GM12873 (cell line): Measurements from ENCODE around the gene NR6A1.

Experiments used
- TF ChIP-seq, protein P1 (sequence below): IDR thresholded peaks from 2 replicates; pipeline ENCODE4 v1.5.1; 2012; ENCODE audit warnings: low read depth, mild to moderate bottlenecking, moderate library complexity, low read length, control low read depth; ENCODE audit not compliant: insufficient read depth; ENCODE audit errors: missing control alignments

Gene NR6A1

GRCh38 chr9:124557895-124558294 is 213.2 kb downstream of the NR6A1 start:
- TF ChIP-seq, protein P1, sequence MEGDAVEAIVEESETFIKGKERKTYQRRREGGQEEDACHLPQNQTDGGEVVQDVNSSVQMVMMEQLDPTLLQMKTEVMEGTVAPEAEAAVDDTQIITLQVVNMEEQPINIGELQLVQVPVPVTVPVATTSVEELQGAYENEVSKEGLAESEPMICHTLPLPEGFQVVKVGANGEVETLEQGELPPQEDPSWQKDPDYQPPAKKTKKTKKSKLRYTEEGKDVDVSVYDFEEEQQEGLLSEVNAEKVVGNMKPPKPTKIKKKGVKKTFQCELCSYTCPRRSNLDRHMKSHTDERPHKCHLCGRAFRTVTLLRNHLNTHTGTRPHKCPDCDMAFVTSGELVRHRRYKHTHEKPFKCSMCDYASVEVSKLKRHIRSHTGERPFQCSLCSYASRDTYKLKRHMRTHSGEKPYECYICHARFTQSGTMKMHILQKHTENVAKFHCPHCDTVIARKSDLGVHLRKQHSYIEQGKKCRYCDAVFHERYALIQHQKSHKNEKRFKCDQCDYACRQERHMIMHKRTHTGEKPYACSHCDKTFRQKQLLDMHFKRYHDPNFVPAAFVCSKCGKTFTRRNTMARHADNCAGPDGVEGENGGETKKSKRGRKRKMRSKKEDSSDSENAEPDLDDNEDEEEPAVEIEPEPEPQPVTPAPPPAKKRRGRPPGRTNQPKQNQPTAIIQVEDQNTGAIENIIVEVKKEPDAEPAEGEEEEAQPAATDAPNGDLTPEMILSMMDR = no peak

- TF ChIP-seq, protein P1 = no peak
These were observed 216.1 kb downstream of the NR6A1 start for GRCh38 chr9:124555043-124555442.

- TF ChIP-seq, protein P1 = no peak
These were observed 217.4 kb downstream of the NR6A1 start for GRCh38 chr9:124553738-124554137.

DNA sequence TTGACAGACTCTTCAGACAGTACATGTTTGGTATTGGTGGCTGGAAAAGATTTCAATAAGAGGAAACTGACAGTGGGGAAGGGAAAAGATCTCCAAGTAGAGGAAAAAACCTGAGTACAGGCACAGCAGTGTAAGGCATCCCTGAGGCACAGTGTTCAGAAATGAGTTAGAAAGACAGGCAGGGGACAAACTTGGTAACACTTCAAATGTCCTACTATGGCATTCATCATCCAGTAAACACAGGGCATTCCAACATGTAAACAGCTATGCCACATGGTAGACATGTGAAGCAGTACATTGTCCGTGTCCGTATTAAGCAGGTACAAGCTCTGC is 218.9 kb downstream of the NR6A1 start:
- TF ChIP-seq, protein P1 = no peak

- TF ChIP-seq, protein P1 = peak; percentile 67
These were observed 219.4 kb downstream of the NR6A1 start for GRCh38 chr9:124551472-124552272.

GRCh38 chr9:124550072-124550471 is 221.0 kb downstream of the NR6A1 start:
- TF ChIP-seq, protein P1 = no peak

DNA sequence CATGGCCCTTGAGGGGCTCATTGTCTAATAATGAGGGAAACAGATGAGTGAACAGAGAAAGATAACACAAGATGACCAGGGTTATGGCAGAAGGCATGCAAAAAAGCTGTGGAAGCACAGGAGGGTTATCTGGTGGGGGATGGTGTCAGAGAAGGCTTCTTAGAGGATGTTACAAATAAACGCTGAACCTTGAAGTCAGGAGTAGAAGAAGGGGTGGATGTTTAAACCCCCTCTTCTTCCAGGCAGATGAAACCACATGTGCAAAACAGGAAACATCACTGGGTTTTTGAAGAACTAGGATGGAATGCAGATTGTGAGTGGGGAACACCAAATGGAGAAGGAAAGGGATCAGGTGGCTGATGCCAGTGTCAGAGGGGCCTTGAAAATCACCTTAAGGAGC is 222.1 kb downstream of the NR6A1 start:
- TF ChIP-seq, protein P1 = no peak
